Measurements from ENCODE around the gene RAD9A.

RAD9A gene

DNA sequence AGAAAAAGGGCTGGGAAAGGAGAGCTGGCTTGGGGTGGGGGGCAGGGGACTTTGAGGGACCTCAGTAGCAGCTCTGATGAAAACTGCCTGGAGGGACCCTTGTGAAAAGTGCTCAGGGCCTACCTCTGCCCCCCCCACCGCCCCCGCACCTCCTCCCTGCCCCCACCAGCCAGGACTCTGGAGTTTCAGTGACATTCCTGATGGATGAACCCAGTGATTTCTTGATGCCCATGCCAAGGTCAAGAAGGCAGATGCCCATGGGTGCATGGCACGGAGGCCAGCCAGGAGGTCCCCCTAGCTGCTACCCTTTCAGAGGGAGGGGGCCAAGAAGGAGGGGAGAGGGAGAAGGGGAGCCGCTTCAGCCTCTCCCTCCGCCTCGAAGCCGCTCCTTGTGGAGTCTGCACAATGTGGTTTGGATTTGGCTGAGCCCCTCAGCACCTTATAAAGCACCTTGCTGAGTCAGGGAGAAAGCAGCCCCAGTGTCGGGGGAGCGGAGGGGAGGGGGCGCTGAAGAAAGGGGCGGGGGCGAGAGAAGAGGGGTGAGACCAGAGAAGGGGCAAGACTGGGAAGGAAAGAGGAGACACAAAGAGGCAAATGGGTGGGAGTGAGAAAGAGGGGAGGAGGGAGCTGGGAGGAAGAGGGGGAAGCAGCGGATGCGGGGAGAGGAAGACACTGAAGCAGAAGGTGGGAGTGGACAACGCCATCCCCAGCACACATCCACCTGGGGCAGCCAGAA is 16.3 kb upstream of the RAD9A start:
- no peak for DNase-seq

- no peak for DNase-seq
Observed at GRCh38 chr11:67376063-67376820, 15.5 kb upstream of the RAD9A start.

- no peak for DNase-seq
Observed at GRCh38 chr11:67376873-67377808, 14.6 kb upstream of the RAD9A start.

DNA sequence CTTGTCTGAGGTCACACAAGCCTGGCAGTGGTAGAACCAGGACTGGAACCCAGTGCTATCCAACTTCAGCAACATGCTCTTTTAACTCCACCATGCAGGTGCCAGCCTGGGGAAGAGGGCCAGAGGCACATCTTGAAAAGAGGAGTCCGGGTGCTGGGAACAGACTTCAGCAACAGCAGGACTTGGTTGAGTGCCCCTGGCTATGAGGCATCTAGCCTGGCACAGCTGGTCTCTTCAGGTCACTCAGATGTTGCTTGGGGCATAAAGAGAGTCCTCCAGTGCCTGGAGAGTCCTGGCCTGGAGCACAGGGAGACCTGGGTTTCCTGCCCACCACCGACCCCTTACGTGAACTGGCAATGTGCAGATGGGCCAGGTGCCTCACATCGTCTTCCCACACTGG is 13.2 kb upstream of the RAD9A start:
- DNase-seq: no peak

DNA sequence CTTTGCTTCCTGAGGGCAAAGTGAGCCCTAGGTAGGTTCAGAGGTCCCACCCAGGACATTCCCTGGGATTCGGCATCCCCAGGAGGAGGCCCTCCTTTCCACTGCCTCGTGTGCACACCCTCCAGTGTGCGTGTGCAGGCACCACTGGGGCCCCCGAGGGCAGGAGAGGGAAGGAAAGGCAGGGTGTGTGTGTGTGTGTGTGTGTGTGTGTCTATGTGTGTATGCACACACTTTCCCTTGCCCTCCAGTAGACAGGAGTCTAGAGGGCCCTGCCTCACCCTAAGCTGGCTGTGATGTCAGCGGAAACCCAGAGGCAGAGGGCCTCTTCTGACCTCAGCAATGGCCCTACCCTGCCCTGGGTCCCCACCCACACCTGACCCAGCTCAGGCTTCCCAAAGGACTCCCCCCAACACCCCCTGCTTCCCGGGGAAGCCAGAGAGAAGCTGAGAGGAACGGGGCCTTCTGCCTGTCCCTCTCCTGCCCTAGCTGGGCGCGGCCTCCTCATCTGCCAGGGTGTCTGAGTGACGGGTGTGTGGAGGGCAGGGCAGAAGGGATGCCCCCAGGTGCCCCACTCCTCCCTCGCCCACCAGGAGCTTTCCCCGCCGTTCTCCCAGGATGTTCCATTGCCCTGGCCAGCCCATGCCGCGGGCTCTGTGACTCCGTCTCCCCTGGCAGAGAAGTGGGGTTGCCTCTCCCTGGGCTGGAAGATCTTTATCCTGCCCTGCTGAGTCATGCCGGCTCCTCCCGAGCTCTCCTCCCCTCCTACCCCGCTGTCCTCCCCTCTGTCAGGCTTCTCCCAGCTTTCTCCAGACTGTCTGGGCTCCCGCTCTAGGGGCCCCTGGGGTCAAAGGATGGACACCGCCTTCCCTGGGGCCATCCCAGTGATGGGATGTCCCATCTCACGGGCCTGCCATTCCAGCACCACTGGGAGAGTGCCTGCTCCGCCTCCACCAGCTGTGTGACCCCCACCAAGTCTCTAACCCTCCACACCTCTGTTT is 12.4 kb upstream of the RAD9A start:
- no peak for DNase-seq

DNA sequence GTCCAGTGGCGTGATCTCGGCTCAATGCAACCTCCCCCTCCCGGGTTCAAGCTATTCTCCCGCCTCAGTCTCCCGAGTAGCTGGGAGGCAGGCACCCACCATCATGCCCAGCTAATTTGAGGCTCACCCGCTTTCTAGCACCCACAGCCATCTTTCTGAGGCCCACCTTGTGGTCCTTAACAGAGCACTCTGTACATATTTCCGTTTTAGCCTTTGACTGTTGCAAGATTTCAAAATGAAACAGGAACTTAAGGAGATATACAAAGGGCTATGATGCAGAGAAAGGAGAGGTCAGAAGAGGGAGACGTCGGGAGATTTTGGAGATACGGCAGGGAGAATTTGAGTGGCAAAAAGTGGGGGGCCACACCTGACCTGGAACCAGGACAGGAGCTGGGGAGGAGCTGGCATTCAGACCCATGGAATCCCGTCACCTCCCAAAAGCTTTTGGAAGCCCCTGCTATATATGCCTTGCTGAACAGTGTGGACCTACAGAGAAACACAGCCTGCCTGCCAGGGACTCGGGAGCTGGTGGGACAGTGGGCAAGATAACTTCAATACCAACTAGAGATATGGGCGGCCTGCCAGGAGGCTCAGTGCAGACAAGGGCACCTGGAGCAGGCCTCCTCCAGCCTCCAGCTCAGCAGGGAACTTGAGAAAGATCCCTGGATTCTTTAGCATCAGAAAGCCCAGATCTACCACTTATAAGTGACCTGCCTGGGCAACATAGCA is 10.4 kb upstream of the RAD9A start:
- DNase-seq: no peak

- peak; percentile 65 to 84 (median 68) for DNase-seq
Observed at GRCh38 chr11:67382276-67383136, 9.3 kb upstream of the RAD9A start.

DNA sequence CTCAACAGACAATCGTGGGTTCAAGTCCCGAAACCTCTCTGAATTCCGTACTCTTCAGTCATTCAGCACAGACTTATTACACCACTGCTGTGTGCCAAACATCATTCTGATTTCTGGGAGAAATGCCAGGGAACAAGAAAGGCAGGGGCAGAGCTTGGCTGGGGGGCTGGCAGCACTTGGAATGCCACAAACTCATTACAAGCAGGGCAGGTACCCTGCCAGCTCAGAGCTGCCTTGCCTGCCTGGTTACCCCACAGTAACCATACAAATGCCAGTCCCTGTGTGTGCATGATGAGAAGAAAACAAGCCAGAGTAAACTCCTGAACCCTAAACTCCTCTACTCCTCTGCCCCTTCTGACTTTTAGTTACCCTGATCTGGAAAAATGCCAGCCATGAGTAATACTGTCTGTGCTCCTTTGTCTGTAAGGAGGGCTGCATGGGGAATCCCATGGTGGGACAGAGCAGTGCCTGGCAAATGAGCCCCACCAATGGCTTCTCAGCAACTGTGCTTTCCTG is 6.9 kb upstream of the RAD9A start:
- no peak for DNase-seq

GRCh38 chr11:67387069-67387468 is 4.7 kb upstream of the RAD9A start:
- DNase-seq: no peak

- no peak for DNase-seq
Observed at GRCh38 chr11:67387518-67387917, 4.3 kb upstream of the RAD9A start.

- peak in 1 of 3 experiments; percentile 59 for DNase-seq
Observed at GRCh38 chr11:67389477-67389876, 2.3 kb upstream of the RAD9A start.

- DNase-seq: no peak
Observed at GRCh38 chr11:67390947-67391303, 861 bp upstream of the RAD9A start.

DNA sequence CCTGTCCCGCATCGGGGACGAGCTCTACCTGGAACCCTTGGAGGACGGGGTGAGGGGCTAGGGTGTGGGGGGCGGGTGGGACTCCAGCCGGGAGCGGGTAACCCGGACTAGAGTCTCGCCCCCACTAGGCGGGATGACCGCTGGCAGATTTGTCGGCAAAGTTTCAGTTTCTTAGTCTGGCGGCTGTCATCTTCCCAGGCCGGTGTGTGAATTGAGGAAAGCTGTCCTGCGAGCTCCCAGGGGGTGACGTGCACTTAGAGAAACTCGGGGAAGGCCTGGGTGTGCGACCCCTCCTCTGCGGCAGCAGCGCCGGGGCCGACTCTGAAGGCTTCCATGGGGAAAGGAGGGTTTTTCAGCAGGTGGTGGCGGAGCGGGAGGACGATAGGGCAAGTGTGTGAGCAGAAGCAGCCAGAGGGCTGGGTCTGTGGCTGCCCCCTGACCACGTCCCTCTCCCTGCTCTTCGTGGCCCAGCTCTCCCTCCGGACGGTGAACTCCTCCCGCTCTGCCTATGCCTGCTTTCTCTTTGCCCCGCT is 463 bp downstream of the RAD9A start:
- no peak for DNase-seq

DNA sequence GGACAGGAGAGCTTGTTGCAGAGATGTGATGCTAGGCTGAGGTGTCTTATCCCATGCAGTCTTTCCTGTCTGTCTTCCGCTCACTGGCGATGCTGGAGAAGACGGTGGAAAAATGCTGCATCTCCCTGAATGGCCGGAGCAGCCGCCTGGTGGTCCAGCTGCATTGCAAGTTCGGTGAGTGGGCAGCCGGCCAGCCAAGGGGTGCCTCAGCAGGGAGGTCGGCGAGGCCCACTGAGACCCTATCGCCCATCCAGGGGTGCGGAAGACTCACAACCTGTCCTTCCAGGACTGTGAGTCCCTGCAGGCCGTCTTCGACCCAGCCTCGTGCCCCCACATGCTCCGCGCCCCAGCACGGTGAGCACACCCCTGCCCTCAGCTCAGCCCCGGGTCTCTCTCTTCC is 1.7 kb downstream of the RAD9A start:
- no peak for DNase-seq

GRCh38 chr11:67393990-67394389 is 2.2 kb downstream of the RAD9A start:
- DNase-seq: no peak

DNA sequence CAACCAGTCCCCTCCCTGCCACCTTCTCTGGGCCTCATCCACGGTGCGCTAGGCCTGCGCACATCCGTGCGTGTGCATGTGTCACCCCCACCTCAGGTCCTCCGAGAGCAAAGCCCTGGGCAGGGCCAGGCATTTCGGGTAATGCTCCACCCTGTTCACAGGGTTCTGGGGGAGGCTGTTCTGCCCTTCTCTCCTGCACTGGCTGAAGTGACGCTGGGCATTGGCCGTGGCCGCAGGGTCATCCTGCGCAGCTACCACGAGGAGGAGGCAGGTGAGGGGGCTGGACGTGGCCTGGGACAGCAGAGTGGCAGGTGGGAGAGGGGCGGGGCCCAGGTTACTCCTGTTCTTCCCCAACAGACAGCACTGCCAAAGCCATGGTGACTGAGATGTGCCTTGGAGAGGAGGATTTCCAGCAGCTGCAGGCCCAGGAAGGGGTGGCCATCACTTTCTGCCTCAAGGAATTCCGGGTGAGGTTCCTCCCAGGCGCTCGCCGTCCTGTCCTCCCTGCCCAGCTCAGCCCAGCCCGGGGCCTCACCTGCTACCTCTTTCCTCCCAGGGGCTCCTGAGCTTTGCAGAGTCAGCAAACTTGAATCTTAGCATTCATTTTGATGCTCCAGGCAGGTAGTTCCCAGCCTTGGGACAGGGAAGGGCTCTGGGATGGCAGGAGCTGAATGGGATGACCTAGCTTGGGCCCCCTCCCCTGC is 3.9 kb downstream of the RAD9A start:
- DNase-seq: no peak

DNA sequence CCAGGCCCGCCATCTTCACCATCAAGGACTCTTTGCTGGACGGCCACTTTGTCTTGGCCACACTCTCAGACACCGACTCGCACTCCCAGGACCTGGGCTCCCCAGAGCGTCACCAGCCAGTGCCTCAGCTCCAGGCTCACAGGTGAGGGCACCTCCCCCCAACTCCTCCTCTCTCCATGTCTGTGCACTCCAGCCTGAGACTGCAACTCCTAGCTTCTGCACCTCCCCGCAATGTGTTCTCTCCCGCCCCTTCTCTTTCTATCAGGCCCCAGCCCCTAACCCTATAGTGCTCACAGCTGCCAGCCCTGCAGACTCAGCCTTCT is 4.4 kb downstream of the RAD9A start:
- no peak for DNase-seq

DNA sequence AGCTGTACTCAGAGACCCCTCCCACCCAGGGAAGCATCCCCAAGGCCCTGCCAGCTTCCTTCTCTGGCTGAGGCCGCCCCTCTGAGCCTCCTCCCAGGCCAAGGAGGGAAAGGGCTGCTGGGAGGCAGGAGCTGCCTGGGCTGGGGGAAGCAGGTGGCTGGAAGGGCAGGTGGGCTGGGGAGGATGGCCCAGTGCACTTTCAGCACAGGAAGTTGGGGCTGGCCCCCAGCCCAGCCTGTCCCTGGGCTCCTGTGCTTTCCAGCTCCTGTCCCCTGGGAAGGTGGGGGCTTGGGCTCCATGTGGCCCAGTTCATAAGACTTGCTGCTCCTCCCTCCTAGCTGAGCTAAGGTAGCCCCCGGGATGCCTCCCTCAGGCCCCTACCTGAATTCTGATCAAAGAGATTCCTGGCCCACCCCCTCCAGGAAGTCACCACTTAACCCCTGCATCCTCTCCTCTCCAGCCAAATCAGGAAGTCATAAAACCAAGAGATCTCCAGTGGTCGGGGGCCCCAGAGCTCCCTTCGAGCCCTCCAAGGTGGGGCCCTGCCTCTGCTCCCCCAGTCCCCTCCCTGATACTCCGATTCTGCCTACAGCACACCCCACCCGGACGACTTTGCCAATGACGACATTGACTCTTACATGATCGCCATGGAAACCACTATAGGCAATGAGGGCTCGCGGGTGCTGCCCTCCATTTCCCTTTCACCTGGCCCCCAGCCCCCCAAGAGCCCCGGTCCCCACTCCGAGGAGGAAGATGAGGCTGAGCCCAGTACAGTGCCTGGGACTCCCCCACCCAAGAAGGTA is 5.0 kb downstream of the RAD9A start:
- no peak for DNase-seq

GRCh38 chr11:67397536-67397935 is 5.8 kb downstream of the RAD9A start:
- no peak for DNase-seq

Measured in NCI-H1417 (cell line).